ENCODE data around the gene LRRN3. TPM values are rescaled to one million over a fixed set of nuclear protein-coding genes. Genes with fewer than 3 reads are reported as not detected.
A peak's percentile ranks its signal among the peaks of the same experiment; 100 is the strongest.

The LRRN3 gene
- polyA plus RNA-seq, 1 donor: 8.0 TPM

DNA sequence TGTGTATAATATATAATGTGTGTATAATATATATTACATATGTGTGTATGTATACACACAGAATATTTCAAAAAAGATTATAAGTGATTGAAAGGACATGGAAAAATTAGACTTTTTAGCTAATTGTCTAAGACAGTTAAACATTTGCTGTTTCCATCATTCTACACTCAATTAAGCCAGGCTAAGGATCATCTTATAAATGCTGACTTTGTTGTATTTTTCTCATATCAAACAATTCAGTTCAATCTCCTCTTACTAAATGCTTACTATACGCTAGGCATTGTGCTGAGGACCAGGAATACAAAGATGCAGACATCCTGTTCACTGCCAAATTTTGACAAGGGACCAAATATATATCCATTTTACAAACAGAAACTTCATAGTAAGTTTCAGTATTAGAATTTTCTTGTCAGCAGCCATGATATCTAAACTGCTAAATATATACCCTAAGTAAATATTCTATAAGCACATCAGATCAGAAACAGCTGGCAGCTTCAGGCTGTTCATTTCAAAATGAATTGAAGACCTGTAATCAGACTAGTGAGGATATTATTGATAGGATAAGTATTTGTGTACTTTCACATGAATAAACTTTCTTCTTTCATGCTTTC, 10.3 kb upstream of the LRRN3 start:
- DNase-seq: no peak

DNA sequence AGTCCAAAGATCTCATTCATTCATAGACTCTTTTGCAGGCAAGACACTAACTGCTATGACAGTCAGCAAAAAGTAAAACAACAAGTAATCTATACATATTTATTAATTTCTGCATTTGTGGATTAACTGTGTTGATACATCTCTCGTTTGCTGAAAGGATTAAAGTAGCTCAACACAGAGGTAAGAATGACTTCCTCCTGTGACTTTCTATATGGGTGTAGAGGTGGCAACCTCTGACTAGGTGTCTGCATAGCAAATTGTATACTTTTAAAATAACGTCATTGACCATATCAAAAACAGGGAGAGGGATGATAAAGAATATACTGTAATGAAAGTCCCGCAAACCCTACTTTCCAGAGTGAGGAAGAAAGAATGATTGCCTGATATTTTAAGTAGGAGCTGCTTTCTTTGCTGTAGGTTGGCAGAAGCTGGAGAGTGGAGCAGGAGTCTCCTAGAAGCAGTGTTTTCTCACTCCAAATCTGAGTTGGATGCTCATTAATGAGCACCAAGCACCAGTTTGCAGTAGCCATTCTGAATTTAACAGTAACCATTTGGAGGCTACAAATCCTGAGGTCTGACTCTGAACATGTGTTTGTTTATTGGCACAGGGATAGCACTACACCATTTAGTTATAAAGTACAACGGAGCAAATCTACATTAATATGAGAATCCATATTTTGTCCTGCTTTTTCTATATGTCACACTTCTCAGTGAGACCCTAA, 9.2 kb upstream of the LRRN3 start:
- DNase-seq: no peak

DNA sequence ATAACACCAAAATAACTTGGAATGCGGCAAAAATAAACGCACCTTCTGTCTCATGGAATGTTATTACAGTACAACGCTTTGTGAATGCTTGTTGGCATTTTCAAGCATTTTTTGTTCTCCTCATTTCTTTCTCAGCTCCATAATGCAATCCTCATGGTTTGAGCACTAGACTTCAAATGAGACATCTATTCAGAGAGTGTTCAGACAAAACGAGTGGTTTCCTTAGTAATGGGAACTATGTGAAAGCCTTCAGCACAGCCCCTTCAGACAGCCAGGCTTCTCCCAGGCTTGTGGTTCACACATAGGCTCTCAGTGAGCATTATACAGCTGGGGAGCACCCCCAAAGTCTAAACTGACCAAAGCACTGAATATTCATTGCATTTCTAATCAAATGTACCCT, 8.6 kb upstream of the LRRN3 start:
- no peak for DNase-seq

DNA sequence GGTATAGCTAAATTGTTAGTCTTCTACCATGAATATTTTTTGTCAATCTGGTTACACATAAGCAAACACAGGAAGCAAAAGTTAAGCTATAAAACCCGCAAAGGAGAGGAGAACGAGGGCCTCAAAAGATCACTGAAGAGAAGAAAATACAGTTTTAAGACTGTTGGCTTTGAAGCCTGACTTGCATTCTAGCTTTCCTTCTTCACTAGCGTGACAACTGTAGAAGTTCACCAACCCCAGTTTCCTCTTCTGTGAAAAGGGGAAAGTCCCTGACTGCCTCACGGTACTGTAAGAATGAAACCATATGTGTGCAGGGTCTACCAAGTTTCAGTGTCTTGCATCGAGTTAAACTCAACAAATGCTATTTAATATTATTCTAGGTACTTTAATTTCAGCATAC, 7.5 kb upstream of the LRRN3 start:
- no peak for DNase-seq

DNA sequence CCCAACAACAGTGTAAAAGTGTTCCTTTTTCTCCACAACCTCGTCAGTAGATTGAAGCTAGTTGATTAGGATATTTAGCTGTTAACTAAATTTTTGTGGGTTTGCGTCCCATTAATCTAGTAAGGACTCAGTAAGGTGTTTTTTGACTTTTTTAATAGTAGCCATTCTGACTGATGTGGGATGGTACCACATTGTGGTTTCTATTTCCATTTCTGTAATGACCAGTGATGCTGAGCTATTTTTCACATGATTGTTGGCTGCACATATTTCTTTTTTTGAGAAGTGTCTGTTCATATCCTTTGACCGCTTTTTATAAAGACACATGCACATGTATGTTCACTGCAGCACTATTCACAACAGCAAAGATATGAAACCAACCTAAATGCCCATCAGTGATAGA, 5.6 kb upstream of the LRRN3 start:
- no peak for DNase-seq

DNA sequence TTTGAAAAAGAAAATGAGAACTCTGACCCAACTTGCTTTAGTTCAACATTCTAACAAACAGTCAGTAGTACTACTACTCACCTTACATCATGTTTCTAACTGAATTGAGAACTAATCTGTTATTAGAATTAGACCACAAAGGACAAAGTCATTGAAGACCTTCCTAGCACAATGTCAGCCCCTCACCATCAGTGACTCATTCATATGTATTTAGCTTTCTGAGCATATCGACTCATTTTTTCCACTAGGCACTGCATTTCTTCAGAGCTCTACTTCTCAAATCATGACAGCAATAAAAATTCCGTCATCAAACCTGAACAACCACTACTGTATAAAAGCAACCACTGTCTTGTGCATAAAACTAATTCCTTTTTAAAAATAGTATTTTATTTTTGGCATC, 4.4 kb upstream of the LRRN3 start:
- DNase-seq: no peak

DNA sequence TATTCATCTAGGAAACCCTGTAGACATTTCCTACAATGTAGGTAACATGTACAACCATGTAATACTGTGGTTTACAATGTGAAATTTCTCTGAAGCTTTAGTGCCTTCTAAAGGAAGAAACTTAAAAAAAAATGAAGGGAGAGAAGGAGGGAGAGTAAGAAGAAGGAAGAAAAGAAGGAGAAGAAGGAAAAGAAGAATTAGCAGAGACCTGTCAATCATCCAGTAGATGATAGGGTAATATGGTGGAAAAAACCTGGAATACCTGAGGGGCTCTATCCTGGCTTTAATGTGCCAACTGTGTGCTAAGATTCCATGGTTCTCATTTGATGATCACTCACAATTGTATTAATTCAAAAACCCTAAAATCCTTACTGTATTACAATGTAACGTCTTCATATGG, 2.6 kb upstream of the LRRN3 start:
- no peak for DNase-seq

DNA sequence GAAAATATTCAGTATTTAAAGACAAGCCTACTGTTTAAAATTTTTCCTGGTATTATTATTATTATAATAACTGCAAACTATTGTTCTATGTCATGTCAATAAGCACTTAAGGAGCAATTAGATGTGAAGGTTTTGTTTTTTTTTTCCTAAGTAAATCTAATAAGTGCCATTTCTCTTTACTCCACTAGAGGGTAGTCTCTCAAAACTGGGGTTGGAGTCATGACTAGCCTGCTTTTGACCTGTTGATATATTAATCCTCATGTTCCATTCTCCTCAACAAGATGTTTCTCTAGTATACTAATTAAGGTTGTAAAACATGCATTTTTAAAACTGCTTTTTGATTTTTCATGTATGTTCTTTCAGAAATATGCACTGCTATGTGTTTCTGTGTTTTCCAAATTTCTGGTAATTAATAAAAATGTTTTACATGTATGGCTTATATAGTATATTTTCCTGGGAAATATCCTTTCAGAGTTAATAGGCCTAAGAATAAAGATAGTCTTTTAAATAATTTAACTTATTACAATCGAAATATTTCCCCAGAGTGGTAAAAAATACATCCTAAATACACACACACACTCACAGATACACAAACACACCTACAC, 1.0 kb upstream of the LRRN3 start:
- DNase-seq: no peak

DNA sequence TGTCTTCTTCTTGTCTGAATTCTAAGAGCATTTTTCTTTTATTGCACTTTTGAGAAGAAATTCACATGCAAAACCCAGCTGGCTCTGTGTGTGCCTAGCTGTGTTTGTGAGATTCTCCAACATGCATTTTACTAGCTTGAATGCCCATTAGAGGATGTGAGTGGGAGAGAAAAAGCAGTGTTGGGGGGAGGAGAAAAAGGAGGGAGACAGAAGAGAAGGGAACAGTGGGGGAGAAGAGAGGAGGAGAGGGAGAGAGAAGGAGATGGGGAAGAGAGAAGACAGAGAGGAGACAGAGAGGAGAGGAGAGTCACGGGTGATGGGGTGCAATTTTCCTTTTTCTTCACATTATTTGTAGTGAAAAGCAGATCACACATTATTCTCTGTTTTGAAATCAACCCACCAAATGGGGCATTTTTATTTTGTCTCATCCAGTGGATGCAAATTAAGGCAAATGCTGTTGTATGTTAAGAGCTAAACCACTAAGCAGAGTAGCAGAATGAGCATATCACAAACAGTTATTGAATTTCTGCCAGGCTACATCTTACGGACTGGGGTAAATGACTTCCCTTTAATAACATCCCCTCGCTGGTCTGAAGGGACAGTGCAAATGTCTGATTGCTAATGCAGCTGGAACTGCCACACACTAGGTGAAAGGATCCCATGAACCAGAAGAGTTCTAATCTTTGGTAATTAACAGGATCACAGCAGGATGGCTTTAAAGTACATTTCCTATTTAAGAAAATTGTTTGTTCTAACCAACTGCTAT, 849 bp downstream of the LRRN3 start:
- peak; percentile 46 for DNase-seq

DNA sequence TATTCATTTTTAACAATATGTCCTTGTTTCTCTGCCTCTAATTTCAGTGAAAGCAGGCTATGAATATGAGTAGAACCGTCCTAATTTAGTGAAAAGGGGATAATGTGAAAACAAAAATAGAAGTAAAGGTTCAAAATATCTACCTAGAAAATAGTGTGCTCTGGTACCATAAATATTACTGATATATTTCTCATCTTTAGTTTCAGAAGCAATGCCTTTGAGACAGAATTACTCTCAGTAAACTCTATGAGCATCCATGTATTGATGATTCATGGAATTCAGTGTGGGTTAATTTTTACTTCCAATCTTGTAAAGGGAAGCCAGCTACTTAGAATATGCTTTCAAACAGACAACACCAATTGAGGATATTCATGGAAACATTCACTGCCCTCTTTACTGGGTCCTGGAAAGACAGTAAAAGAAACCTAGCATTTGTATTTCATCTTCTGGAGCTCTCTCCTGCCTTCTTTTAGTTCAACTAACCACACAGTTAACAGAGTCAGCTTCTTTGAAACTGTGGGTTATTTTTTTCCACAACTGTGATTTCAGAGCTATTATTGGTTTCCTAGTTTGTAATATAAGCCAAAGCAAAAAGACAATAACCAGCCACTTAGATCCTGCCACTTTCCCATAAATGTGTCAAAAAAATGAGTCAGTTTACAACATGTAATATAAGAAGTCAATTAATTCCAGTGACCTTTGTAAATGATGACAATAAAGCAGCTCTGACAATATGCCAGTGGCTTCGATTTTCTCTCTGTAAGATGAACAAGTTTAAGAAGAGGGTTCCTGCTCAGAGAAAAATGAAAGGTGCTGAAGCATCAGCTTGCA, 1.7 kb downstream of the LRRN3 start:
- DNase-seq: peak; percentile 40

DNA sequence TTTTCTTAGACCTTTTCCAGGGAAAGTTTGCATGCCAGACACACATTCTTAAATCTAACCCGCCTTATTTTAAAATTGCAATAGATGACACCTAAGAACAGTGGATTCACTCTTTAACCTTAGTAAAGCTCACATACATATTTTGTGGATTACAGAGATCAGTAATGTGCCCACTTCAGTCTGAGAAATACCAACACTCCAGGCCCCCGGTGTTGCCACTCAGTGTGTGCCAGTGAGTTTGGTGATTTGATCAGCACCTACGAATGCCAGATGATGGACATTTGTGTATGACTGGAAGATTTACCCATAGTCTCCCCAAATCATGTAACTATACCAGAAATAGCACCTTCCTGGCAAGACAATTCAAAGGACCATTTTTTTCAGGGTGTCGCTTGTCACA, 2.6 kb downstream of the LRRN3 start:
- DNase-seq: no peak

DNA sequence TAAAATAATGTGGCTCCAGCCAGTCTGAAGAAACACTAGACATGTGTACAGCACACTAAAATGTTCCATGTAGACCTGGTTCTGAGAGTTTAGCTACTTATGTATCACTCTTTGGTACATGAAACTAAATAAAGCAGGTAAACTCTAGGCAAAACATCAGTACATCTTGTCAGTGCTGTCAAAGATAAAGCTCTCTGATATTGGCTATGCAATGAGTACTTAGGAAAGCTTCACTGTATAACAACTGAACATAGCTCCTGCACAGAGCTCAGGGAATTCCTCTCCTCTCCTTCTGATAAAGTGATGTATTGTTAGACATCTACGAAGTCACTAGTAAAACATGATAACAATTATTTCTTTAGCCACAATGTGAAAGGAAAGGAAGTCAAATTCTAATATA, 3.5 kb downstream of the LRRN3 start:
- no peak for DNase-seq

DNA sequence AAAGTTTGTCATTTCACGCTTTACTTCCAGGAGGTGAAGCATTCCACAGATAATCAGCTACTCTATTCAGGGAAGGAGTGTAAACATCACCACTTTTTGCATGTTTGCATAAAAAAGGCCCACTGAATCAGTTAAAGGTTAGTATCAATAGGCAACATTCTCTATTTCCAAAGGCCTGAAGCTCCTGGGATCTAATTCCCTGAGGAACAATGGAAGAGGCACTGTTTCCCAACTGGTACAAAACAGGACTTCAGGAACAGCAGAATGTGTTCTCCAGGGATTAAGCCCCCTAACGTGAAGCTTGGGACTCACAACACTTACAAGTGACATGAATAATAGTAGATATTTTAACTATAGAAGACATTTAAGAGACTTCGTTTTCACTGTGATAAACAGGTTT, 6.1 kb downstream of the LRRN3 start:
- DNase-seq: no peak

DNA sequence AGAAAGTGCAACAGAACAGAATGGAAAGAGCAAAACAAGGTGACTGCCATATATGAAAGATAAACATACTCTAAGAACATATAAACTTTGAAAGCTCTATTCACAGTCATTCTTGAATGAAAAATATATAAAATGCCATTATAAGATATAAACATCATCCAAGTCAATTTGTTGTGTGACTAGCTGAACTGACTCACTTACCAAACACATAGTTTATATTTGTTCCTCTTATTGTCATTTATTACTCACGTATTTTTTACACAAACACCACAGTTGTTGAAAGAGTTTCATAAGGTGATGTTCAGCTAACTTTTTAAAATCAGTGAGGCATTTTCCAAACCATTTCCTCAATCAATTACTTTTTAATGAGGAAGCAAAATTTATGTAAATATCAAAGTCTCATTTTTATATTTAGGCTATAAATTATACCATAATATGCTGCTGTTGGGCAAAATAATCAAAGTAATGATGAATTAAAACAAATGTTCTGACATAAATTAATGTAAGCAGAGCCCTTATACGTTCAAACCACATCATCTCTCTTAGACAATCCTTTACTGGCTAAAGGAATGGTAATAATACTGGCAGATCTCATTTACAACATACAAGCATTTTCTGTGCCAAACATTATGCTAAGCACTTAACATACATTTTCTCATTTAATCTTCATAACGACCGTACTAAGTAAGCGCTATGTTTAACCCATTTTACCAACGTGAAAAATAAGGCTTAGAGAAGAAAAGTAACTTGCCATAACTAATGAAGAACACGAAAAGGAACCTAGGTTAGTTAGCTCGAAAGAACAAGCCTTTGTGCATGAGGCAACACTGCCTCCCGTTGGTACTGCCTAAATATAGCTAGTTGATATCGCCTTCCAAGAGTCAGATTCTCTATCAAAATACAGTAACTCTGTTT, 7.3 kb downstream of the LRRN3 start:
- DNase-seq: no peak

DNA sequence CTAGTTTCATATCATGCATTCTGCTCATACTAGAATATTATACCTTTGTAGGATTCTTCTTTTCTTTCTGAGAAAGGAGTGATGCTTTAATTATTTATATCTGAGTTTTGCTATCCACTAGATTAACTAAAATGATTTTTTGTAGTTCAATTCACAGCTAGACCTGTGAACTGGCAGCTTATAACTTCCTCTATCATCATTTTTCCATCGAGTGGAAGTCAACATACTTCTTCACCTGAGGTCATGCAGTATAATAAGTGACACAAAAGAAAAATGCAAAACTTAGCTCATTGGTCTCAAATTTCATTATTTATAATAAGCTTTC, 8.0 kb downstream of the LRRN3 start:
- DNase-seq: no peak

DNA sequence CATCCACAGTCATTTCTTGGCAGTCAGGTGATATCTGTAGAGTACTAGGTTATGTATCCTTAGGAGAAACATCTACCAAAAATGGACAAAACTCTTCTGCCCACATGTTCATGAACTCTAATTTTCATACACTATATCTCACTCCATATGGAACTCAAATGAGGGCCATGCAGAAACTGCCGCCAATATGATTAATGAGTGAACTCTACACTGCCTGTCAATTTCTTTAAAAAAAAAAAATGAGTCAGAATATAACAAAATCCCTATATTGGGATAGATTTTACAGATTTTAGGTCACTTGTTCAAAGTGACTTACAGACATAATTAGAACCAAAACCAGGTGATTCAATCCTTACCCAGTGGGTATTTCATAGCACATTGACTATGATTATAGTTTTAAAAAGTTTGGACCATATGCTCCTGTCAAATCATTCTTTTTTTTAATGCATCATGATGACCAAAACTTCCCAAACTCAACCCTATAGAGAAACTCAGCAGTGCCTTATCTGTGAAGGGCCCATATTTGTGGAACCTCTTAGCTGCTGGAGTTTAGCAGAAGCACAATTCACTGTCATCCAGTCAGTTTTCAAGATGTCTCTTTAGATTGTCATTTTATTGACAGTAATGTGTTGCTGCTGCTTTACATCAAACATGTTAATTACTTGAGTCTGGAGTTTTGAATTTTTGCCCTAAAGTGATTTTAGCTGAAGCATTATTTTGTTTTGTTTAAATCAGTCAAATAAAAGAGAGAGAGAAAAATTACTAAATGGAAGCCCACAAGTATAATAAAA, 11.1 kb downstream of the LRRN3 start:
- DNase-seq: no peak

DNA sequence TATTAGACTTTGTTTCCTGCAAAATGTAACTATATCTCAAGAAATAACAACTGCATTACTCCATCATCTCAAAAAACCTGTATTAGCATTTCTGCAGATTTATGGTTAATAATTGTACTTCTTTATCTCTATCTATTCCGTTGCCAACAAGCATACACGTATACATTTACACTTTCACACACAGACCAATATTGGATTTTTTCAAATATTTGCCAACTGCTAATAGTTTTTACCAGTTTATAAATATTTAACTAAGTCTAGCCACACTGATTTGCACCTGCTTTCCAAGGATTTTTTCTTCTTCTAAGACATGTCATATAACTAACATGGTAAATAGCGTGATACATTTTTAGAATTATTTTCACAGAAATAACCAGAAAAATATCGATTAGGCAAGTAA, 12.2 kb downstream of the LRRN3 start:
- DNase-seq: no peak

DNA sequence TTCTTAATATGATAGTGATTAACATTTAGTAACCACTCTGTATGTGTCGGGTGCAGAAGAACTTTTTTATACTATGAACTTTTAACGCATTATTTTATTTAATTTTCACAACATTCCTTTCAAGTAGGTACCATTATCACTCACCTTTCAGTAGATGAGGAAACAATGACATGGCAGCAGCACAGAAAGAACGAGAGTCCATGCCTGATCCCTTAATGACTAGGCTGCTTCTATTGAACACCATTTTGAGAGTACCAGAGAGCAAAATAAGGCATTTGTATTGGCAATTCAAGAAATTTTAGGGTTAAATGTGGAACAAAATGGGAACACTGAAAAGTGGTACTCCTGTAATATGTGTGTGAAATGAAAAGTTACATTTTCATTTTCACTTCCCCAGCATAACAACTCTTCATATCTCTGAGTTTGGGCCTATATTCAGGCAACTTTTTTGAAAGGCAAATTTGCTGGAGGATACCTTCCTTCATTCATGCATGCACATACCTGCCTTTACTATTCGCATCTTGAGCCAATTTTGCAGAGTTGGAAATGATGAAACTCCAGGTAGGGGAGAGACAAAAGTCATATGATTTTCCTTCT, 12.8 kb downstream of the LRRN3 start:
- no peak for DNase-seq

DNA sequence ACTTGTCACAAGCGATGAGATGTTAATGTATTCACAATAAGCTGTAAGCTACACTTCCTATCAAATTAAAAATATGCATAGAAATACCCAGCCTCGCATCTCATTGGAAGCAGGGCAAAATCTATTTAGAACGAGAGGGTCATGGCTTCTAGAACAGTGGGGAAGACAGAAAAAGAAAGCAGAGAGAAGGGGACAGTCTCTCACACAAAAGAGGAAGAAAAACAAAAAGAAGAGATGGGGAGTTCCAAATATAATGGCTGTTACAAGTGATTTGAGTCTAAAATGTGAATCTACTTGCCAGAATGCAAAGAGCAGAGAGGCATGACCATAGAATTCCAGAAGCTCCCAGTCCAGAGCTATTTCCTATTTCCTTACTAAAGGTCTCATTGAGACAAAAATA, 13.8 kb downstream of the LRRN3 start:
- no peak for DNase-seq

DNA sequence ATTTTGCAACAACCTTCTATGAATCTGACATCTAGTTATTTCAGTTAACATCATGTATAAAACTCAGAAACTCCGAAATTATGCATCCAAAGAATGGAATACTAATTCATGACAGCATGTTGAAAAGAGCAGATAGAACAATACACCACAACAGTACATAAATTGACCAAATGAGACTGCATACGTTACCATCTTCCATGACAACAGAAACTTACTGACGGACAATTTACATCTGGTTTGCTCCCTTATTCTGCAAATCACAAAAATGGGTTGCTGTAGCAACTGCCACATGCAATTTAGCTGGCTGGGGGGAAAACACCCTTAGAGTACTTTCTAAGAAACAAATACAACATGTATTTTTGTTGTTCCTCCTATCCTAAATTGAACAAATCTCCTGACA, 14.3 kb downstream of the LRRN3 start:
- no peak for DNase-seq
